ENCODE data around the gene LIFR. TPM values are rescaled to one million over a fixed set of nuclear protein-coding genes. Genes with fewer than 3 reads are reported as not detected.
"Not testable (repeated sequence)": the region's sequence is repeated elsewhere in the genome, so short reads cannot be mapped to it uniquely, and the experiment has no call there.

The LIFR gene
- total RNA-seq, 1 experiment from 2014 or later: 7.8 TPM

DNA sequence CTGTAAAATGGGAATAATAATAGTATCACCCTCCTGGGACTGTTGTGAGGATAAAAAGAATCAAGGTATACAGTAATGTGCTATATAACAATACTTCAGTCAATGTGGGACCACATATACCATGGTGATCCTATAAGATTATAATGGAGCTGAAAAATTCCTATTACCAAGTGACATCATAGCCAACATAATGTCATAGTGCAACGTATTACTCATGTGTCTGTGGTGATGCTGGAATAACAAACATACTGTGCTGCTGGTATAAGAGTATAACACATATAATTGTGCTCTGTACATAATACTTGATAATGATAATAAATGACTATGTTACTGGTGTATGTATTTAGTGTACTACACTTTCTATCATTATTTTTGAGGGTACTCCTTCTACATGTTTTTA, 38.1 kb downstream of the LIFR start:
- Mint-ChIP-seq H3K27me3 (ENCODE audit: low read depth) (no peaks in the 10 kb centered on the region), H3K27ac (no peak overlapping the region), H3K4me1 (peaks cover 0 to 4% of the 10 kb centered on the region in 2 experiments; a peak in 2 of 4 replicates), H3K4me3 (no peak overlapping the region), H3K9me3 (peaks cover 0 to 5% of the 10 kb centered on the region in 2 experiments; a peak in 2 of 5 replicates), H3K36me3 (ENCODE audit: insufficient read depth in 1 of 3, low read depth in 3 of 3) (peaks cover 6 to 10% (median 7%) of the 10 kb centered on the region in 3 experiments)
- Histone ChIP-seq H3K27ac (ENCODE audit: insufficient read length, low read depth, low read length) (no peak overlapping the region), H3K18ac (ENCODE audit: insufficient read length, low read depth, low read length) (no peak overlapping the region), H2BK120ac (ENCODE audit: low read depth, low read length, poor library complexity, severe bottlenecking) (no peak overlapping the region), H3K9me3 (ENCODE audit: control insufficient read depth, low read depth, low read length) (no peaks in the 10 kb centered on the region), H4K20me1 (ENCODE audit: control insufficient read depth, insufficient read depth, insufficient read length) (no peaks in the 10 kb centered on the region), H3K79me1 (ENCODE audit: insufficient read depth, low read depth, low read length, poor library complexity, severe bottlenecking) (no peaks in the 10 kb centered on the region), H4K91ac (ENCODE audit: insufficient read length, low read depth, low read length) (no peak overlapping the region), H3K23ac (ENCODE audit: insufficient read length, low read depth, low read length) (no peak overlapping the region), H2BK15ac (ENCODE audit: low read depth, low read length) (no peak overlapping the region), H3K14ac (ENCODE audit: insufficient read depth, low read length) (no peak overlapping the region), H4K5ac (ENCODE audit: insufficient read length, low read depth, low read length) (no peak overlapping the region), H3K27me3 (ENCODE audit: insufficient read depth, low read length) (no peaks in the 10 kb centered on the region), H3K9ac (ENCODE audit: extremely low read depth, insufficient read length, low read length) (no peak overlapping the region), H3K4me2 (ENCODE audit: insufficient read depth, insufficient read length, low read length) (no peak overlapping the region), H3T11ph (ENCODE audit: low read length) (no peak overlapping the region), H3K56ac (ENCODE audit: insufficient read length, low read depth, low read length) (no peak overlapping the region), H3K4me1 (ENCODE audit: insufficient read depth, low read length) (no peaks in the 10 kb centered on the region), H2BK20ac (ENCODE audit: low read depth, low read length, poor library complexity, severe bottlenecking) (no peak overlapping the region), H2BK5ac (ENCODE audit: insufficient read length, low read length) (no peak overlapping the region), H3K23me2 (ENCODE audit: insufficient read length, low read depth, low read length, poor library complexity, severe bottlenecking) (no peaks in the 10 kb centered on the region), H2AFZ (ENCODE audit: low read length) (no peak overlapping the region), H3K79me2 (ENCODE audit: insufficient read depth, low read length) (no peaks in the 10 kb centered on the region), H2BK12ac (ENCODE audit: insufficient read length, low read depth, low read length) (no peak overlapping the region), H3K4ac (ENCODE audit: low read depth, low read length) (no peak overlapping the region), H4K8ac (replicated peaks; ENCODE audit: insufficient read length, low read depth, low read length) (no peak overlapping the region), H2AK5ac (ENCODE audit: insufficient read length, low read length) (no peak overlapping the region)
- no CpG with 5 or more reads among the region's 1 CpG for WGBS (ENCODE audit: extremely low coverage, insufficient read length, low lambda C conversion rate)
- no peak for DNase-seq
- TF ChIP-seq, protein P1, sequence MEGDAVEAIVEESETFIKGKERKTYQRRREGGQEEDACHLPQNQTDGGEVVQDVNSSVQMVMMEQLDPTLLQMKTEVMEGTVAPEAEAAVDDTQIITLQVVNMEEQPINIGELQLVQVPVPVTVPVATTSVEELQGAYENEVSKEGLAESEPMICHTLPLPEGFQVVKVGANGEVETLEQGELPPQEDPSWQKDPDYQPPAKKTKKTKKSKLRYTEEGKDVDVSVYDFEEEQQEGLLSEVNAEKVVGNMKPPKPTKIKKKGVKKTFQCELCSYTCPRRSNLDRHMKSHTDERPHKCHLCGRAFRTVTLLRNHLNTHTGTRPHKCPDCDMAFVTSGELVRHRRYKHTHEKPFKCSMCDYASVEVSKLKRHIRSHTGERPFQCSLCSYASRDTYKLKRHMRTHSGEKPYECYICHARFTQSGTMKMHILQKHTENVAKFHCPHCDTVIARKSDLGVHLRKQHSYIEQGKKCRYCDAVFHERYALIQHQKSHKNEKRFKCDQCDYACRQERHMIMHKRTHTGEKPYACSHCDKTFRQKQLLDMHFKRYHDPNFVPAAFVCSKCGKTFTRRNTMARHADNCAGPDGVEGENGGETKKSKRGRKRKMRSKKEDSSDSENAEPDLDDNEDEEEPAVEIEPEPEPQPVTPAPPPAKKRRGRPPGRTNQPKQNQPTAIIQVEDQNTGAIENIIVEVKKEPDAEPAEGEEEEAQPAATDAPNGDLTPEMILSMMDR (conservative IDR thresholded peaks at IDR 0.05): no peak

DNA sequence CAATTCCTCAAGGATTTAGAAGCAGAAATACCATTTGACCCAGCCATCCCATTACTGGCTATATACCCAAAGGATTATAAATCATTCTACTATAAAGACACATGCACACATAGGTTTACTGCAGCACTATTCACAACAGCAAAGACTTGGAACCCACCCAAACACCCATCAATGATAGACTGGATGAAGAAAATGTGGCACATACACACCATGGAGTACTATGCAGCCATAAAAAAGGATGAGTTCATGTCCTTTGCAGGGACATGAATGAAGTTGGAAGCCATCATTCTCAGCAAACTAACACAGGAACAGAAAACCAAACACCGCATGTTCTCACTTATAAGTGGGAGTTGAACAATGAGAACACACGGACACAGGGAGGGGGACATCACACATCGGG, 39.8 kb downstream of the LIFR start:
- WGBS (ENCODE audit: extremely low coverage, insufficient read length, low lambda C conversion rate): no CpG with 5 or more reads among the region's 3 CpGs
- not testable (repeated sequence) for H3K9me3 Mint-ChIP-seq; H3T11ph ChIP-seq (ENCODE audit: low read length); H3K4me1 Mint-ChIP-seq; H3K27ac Mint-ChIP-seq; H3K27me3 Mint-ChIP-seq (ENCODE audit: low read depth); H2BK5ac ChIP-seq (ENCODE audit: insufficient read length, low read length); H3K14ac ChIP-seq (ENCODE audit: insufficient read depth, low read length); H3K4me3 Mint-ChIP-seq; H2BK15ac ChIP-seq (ENCODE audit: low read depth, low read length); H3K27me3 ChIP-seq (ENCODE audit: insufficient read depth, low read length); H3K79me2 ChIP-seq (ENCODE audit: insufficient read depth, low read length); H3K23me2 ChIP-seq (ENCODE audit: insufficient read length, low read depth, low read length, poor library complexity, severe bottlenecking); H3K4ac ChIP-seq (ENCODE audit: low read depth, low read length); H3K27ac ChIP-seq (ENCODE audit: insufficient read length, low read depth, low read length); H2AK5ac ChIP-seq (ENCODE audit: insufficient read length, low read length); DNase-seq; H3K9ac ChIP-seq (ENCODE audit: extremely low read depth, insufficient read length, low read length); H2BK20ac ChIP-seq (ENCODE audit: low read depth, low read length, poor library complexity, severe bottlenecking); H4K20me1 ChIP-seq (ENCODE audit: control insufficient read depth, insufficient read depth, insufficient read length); H4K5ac ChIP-seq (ENCODE audit: insufficient read length, low read depth, low read length); H4K8ac ChIP-seq (replicated peaks; ENCODE audit: insufficient read length, low read depth, low read length); H3K79me1 ChIP-seq (ENCODE audit: insufficient read depth, low read depth, low read length, poor library complexity, severe bottlenecking); H3K56ac ChIP-seq (ENCODE audit: insufficient read length, low read depth, low read length); H3K23ac ChIP-seq (ENCODE audit: insufficient read length, low read depth, low read length); H3K18ac ChIP-seq (ENCODE audit: insufficient read length, low read depth, low read length); H4K91ac ChIP-seq (ENCODE audit: insufficient read length, low read depth, low read length); H2AFZ ChIP-seq (ENCODE audit: low read length); H3K4me1 ChIP-seq (ENCODE audit: insufficient read depth, low read length); H3K36me3 Mint-ChIP-seq (ENCODE audit: insufficient read depth in 1 of 3, low read depth in 3 of 3); H3K9me3 ChIP-seq (ENCODE audit: control insufficient read depth, low read depth, low read length); H2BK120ac ChIP-seq (ENCODE audit: low read depth, low read length, poor library complexity, severe bottlenecking); H2BK12ac ChIP-seq (ENCODE audit: insufficient read length, low read depth, low read length); H3K4me2 ChIP-seq (ENCODE audit: insufficient read depth, insufficient read length, low read length)

Measured in H9 (cell line).